HCT116 (cell line): ENCODE data around the gene NCAPH2.

Source experiments
- CTCF ChIP-seq, 3 experiments: fragments of 200-600 bp in 1 of 3; sonication (generic) in 1 of 3; IDR thresholded peaks in 2 of 3; conservative IDR thresholded peaks in 1 of 3; 2 replicates each; pipeline ENCODE4 v1.5.1; 2012 to 2017; ENCODE audit warnings: low read depth in 2 of 3, low read length in 2 of 3, antibody characterized with exemption in 1 of 3, borderline replicate concordance in 1 of 3, control low read depth in 1 of 3, mild to moderate bottlenecking in 1 of 3, mixed read lengths in 1 of 3, mixed run types in 1 of 3, moderate library complexity in 1 of 3; ENCODE audit not compliant: insufficient read depth in 1 of 3
- EZH2 ChIP-seq: fragments of 200-600 bp; sonication (generic); IDR thresholded peaks from 2 replicates; pipeline ENCODE4 v1.6.1; 2017; ENCODE audit warnings: antibody characterized with exemption, mixed run types
- EZH2phosphoT487 ChIP-seq: fragments of 200-600 bp; IDR thresholded peaks from 2 replicates; pipeline ENCODE4 v1.6.1; 2018; ENCODE audit warnings: antibody characterized with exemption, borderline replicate concordance
- FOSL1 ChIP-seq: IDR thresholded peaks from 2 replicates; pipeline ENCODE4 v1.6.1; 2012; ENCODE audit warnings: low read depth
- POLR2AphosphoS5 ChIP-seq: IDR thresholded peaks from 2 replicates; pipeline ENCODE4 v1.6.1; 2011; ENCODE audit warnings: mild to moderate bottlenecking, low read depth, low read length, moderate library complexity
- RAD21 ChIP-seq: IDR thresholded peaks from 2 replicates; pipeline ENCODE4 v1.6.1; 2012; ENCODE audit warnings: low read depth, mild to moderate bottlenecking
- SRF ChIP-seq: IDR thresholded peaks from 2 replicates; pipeline ENCODE4 v1.6.1; 2012; ENCODE audit warnings: low read depth
- YY1 ChIP-seq: IDR thresholded peaks from 2 replicates; pipeline ENCODE4 v1.6.1; 2011; ENCODE audit warnings: low read length, low read depth, moderate library complexity, mild to moderate bottlenecking; ENCODE audit not compliant: insufficient replicate concordance; ENCODE audit errors: extremely low read depth
- TF ChIP-seq, protein P1 (sequence below): IDR thresholded peaks from 2 replicates; pipeline ENCODE4 v1.6.1; 2012; ENCODE audit warnings: low read depth

DNA sequence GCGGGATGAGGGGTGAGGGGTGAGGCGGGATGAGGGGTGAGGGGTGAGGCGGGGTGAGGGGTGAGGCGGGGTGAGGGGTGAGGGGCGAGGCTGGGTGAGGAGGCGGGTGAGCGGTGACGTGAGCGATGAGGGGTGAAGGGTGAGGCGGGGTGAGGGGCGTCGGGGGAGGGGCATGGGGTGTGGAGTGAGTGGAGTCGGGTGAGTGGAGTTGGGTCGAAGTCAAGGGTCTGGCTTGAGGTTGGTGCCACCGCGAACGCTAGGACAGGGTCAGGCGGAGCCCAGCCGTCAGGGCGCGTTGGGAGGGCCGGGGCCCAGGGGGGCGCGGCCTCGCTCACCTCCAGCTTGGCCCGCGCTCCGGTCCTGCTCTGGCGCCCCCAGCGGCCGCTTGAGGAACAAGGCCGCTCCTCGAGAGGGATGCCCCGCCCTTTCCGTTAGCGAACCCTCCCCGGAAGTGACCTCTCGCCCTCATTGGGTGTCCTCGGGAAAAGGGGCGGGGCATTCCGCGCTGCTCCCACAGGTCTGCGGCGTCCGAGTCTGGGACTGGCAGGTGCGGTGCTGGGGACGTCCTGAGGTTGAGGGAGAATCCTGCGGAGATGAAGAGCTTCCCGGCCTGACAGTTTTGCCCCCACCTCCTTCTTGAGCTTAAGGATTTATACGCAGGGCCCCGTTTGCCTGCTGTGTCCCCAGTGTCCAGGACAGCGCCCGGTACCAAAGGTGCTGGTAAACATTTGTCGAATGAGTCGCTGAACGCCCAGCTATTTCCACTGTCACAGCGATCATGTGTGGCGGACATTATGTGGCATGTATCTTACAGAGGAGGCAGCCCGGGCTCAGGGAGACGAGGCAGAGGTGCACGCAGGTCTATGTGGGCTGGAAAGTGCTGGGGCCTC is 54.7 kb downstream of the NCAPH2 start, which contains the start of gene SYCE3:
- TF ChIP-seq EZH2phosphoT487 (no peak), CTCF (IDR thresholded peaks at IDR 0.05 in 2 of 3, conservative IDR thresholded peaks at IDR 0.05 in 1 of 3; ENCODE audit: borderline replicate concordance in 1 of 3, insufficient read depth in 1 of 3, low read depth in 2 of 3, low read length in 2 of 3) (peak; percentile 52 to 92 (median 79)), RAD21 (peak; percentile 59), FOSL1 (no peak), EZH2 (no peak), POLR2AphosphoS5 (peak; percentile 93), YY1 (no peak), SRF (no peak)
- TF ChIP-seq, protein P1, sequence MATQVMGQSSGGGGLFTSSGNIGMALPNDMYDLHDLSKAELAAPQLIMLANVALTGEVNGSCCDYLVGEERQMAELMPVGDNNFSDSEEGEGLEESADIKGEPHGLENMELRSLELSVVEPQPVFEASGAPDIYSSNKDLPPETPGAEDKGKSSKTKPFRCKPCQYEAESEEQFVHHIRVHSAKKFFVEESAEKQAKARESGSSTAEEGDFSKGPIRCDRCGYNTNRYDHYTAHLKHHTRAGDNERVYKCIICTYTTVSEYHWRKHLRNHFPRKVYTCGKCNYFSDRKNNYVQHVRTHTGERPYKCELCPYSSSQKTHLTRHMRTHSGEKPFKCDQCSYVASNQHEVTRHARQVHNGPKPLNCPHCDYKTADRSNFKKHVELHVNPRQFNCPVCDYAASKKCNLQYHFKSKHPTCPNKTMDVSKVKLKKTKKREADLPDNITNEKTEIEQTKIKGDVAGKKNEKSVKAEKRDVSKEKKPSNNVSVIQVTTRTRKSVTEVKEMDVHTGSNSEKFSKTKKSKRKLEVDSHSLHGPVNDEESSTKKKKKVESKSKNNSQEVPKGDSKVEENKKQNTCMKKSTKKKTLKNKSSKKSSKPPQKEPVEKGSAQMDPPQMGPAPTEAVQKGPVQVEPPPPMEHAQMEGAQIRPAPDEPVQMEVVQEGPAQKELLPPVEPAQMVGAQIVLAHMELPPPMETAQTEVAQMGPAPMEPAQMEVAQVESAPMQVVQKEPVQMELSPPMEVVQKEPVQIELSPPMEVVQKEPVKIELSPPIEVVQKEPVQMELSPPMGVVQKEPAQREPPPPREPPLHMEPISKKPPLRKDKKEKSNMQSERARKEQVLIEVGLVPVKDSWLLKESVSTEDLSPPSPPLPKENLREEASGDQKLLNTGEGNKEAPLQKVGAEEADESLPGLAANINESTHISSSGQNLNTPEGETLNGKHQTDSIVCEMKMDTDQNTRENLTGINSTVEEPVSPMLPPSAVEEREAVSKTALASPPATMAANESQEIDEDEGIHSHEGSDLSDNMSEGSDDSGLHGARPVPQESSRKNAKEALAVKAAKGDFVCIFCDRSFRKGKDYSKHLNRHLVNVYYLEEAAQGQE, result no peak
